LNCAP (cell line): ENCODE results near the gene LYRM4.

Experiments
- CTCF ChIP-seq: fragments of 450-650 bp; IDR thresholded peaks from 2 replicates; pipeline ENCODE4 v1.5.1; 2017; ENCODE audit warnings: mild to moderate bottlenecking

Gene LYRM4

DNA sequence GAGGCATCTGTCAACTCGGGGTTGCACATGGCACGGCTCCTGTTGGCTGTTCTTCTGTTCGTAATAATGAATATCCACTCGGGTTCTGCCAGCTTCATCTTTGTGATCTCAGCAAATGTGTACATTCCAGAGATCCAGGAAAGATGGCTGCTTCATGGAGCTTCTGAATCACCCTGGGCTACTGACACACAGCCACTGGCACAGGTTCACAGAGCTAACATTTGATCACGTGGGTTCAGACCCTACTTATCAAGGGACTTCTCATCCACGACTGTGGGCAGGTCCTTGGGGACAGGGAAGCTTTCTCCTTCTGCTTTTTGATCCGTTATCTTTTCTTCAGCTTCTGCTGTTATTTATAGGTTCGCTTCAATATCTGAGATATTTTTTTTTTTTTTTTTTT is 157.5 kb downstream of the LYRM4 start:
- no peak for TF ChIP-seq CTCF

DNA sequence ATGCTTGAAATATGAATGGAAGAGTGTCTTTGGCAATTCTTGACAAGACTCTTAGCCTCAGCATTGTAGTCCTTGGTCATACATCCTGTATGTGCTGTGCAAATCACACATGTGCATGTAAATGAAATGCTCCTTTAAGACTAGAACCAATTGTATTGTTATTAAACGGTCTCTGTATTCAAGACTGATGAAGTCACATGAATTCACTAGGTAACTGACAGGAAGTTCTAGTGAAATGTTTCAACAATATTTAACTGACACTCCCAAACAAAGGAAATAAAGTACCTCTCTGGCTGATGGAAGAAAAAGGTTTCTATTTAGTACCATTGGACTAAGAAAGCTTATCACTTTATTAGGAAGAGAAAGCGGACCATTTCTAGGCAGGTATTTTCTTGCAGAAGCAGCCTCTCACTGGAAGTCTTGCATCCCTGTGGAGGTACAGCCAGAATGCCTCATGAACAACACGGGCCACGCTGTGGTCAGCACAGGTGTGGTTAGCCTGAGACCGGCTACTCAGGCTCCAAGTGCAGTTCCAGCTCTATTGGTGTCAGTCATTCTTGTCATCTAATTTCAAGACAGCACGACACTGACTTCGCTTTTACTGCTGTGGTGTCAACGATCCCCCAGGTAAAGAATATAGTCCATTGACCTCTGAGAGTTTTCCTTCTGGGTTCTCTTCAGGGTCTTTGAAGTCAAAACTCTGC is 158.3 kb downstream of the LYRM4 start:
- no peak for TF ChIP-seq CTCF

DNA sequence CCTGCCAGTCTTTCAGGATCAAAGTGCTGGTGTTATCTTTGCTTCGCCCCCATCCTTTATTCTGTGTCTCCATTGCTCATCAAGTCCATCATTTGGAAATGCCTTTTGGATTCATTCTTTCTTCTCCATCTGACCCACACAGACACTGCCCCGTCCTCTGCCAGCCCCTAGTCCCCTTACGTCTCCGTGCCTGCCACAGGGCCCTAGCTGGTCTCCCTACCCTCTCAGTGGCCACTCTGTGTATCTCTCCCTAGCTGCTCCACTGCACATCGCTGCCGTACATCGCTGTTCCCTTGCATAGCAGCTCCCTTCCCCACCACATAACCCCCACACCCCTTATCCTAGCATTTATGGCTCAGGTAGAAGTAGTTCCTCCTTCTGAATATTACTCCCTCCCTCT is 159.9 kb downstream of the LYRM4 start:
- no peak for TF ChIP-seq CTCF

DNA sequence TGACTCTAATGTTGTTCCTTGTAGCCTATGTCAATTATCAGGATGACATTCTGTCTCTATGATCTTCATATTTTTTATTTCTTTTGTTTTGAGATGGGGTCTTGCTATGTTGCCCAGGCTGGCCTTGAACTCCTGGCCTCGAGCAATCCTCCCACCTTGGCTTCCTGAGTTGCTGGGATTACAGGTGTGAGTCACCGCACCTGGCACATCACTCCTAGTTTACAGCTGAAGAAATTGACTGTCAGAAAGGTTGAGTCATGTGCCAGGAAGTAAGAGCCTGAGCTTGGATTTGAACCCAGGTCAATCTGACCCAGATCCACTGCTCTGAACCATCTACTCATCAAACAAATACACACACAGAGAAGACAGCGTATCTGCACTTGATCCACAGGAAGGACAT is 161.2 kb downstream of the LYRM4 start:
- TF ChIP-seq CTCF, result no peak

DNA sequence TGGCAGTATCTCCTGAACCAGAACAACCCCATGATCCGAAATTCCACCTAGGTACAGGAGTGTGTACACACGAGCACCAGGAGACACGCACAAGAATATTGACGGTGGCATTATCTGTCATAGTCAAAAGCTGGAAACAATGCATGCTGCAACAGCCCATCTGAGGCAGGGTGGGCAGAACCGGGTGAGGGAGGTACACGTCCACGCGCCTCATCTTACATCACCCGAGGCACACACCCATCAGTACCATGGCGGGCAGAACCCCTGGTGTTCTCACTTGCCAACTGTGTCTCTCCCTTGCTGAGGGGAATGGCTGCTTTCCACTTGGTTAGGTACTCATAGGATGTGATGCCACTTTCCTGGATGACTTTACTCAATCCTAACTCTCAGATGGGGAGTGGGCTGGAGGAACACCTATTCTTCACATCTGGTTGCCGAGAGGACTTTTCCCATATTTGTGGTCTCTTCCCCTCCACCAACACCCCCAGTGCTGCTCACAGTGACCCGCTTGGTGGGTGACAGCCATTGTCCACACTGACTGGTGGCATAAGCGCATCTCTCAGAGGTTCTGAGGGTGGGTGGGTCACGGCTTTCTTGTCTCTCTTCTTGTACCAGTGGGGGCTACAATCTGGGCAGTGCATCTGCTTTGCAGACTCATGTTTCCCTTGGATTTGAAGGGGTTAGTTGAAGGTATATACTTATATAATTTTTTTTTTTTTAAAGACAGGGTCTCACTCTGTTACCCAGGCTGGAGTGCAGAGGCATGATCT is 162.1 kb downstream of the LYRM4 start:
- no peak for TF ChIP-seq CTCF

DNA sequence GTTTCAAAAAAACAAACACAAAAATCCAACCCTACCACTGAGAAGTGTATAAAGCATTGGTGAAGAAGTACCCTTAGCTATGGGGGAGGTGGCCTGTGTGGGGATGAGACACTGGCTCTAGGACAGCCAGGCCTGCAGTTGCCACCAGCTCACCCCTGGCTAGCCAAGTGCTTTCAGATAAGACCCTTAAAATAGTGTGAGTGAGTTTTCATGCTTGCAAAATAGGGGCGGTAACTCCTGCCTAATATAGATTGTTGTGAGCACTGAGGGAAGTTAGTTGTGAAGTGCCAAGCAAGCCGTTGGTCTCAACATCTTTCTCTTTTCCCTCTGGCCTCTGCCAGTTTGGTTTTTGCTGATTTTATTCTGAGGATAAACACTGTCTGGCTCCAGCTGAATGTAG is 164.3 kb downstream of the LYRM4 start:
- TF ChIP-seq CTCF, result no peak

DNA sequence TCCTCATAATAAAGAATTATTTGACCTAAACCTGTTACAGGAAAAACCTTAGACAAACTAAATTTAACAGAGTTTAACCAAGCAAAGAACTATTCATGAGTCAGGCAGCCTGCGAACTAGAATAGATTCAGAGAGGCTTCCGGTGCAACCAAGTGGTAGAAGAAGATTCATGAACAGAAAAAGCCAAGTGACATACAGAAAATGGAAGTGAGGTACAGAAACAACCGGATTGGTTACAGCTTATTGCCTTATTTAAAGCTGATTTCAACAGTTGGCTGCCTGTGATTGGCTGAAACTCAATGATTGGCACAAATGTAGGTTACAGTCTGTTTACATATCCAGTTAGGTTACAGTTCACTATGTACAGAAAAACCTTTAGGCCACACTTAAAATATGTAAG is 165.5 kb downstream of the LYRM4 start:
- TF ChIP-seq CTCF, result no peak
